GM12878 (cell line): ENCODE measurements around the gene ZFP62. TPM values are rescaled to one million over a fixed set of nuclear protein-coding genes. Genes with fewer than 3 reads are reported as not detected.

Experiments
- ATAC-seq: fragments of 200-7000 bp; cut with Tn5 transposase; 3 replicates; pipeline ENCODE4 v1.9.1; 2020; ENCODE audit warnings: mild to moderate bottlenecking, moderate library complexity
- BruUV-seq: library from RNA; stranded (reverse); fragments of 400-500 nt; replicated peaks from 2 replicates; lab custom pipeline; 2021; lab: Mats Ljungman, UMichigan
- CTCF ChIA-PET: fragments of 300-600 bp; sonication (Branson Sonifier 250); formaldehyde crosslinking; extraction: SDS; loops from one replicate; lab custom pipeline; 2021; ENCODE audit warnings: inconsistent platforms; lab: Yijun Ruan, JAX
- POLR2A ChIA-PET: fragments of 350-600 bp; formaldehyde crosslinking; extraction: SDS; loops from one replicate; lab custom pipeline; 2021; ENCODE audit warnings: inconsistent platforms; lab: Charles Lee
- RAD21 ChIA-PET: fragments of 300-600 bp; sonication (Branson Sonifier 250); formaldehyde crosslinking; loops from one replicate; lab custom pipeline; 2023; ENCODE audit warnings: antibody characterized with exemption; ENCODE audit not compliant: unreplicated experiment; lab: Charles Lee
- SMC1A ChIA-PET: fragments of 300-600 bp; sonication (Branson Sonifier 250); formaldehyde crosslinking; loops from one replicate; lab custom pipeline; 2023; ENCODE audit not compliant: unreplicated experiment, uncharacterized antibody; lab: Charles Lee
- DNase-seq: peaks from one replicate; pipeline ENCODE4 v3.0.0-alpha.2; 2011; ENCODE audit warnings: low read depth, low spot score
- FAIRE-seq: peaks from 3 replicates; lab custom pipeline; 2011; peaks lifted over from hg19 to GRCh38; lab: Jason Lieb, UNC
- H2AFZ ChIP-seq: 2 replicates; pipeline ENCODE4 v1.6.0; 2011; ENCODE audit warnings: low read depth, low read length, control low read depth; ENCODE audit not compliant: control insufficient read depth
- H3K27ac ChIP-seq: 2 replicates; pipeline ENCODE4 v1.5.1; 2011; ENCODE audit warnings: control low read depth; ENCODE audit not compliant: control insufficient read depth, insufficient read depth
- H3K27me3 ChIP-seq, 2 experiments: replicated peaks in 1 of 2; 2 replicates each; pipeline versions ENCODE4 v1.6.0 to v1.6.1; 2011; ENCODE audit warnings: low read length in 1 of 2; ENCODE audit not compliant: control insufficient read depth in 2 of 2, insufficient read depth in 2 of 2
- H3K36me3 ChIP-seq, 2 experiments: 2 replicates each; pipeline ENCODE4 v1.5.1; 2011; ENCODE audit warnings: low read length in 1 of 2; ENCODE audit not compliant: control insufficient read depth in 2 of 2, insufficient read depth in 2 of 2
- H3K4me1 ChIP-seq: 2 replicates; pipeline ENCODE4 v1.6.1; 2011; ENCODE audit warnings: mild to moderate bottlenecking, low read length, moderate library complexity, mixed read lengths; ENCODE audit not compliant: control insufficient read depth, insufficient read depth
- H3K4me2 ChIP-seq: 2 replicates; pipeline ENCODE4 v1.6.0; 2011; ENCODE audit warnings: control low read depth; ENCODE audit not compliant: control insufficient read depth, insufficient read depth
- H3K4me3 ChIP-seq: fragments of 200-600 bp; sonication (generic); 2 replicates; pipeline ENCODE4 v1.5.1; 2016
- H3K79me2 ChIP-seq: 2 replicates; pipeline ENCODE4 v1.6.0; 2011; ENCODE audit warnings: low read length; ENCODE audit not compliant: control insufficient read depth, insufficient read depth
- H3K9ac ChIP-seq: 2 replicates; pipeline ENCODE4 v1.8.0; 2011; ENCODE audit warnings: low read length, control low read depth, mixed read lengths; ENCODE audit not compliant: control insufficient read depth, insufficient read depth
- H3K9me3 ChIP-seq: replicated peaks from 3 replicates; pipeline ENCODE4 v1.5.1; 2011; ENCODE audit warnings: mild to moderate bottlenecking, low read length; ENCODE audit not compliant: control insufficient read depth, insufficient read depth
- H4K20me1 ChIP-seq: 2 replicates; pipeline ENCODE4 v1.6.0; 2011; ENCODE audit not compliant: control insufficient read depth, insufficient read depth
- BACH1 ChIP-seq: fragments of 450-650 bp; IDR thresholded peaks from 2 replicates; pipeline ENCODE4 v1.6.1; 2017; ENCODE audit warnings: mild to moderate bottlenecking, borderline replicate concordance
- BRCA1 ChIP-seq: IDR thresholded peaks from 2 replicates; pipeline ENCODE4 v1.6.1; 2011; ENCODE audit warnings: low read depth, low read length, improper control_type of control experiment
- HDGF ChIP-seq: fragments of 450-650 bp; IDR thresholded peaks from 2 replicates; pipeline ENCODE4 v1.6.1; 2016; ENCODE audit warnings: antibody characterized with exemption
- IKZF2 ChIP-seq, 2 experiments: fragments of 450-650 bp; IDR thresholded peaks; 2 replicates each; pipeline ENCODE4 v1.6.1; 2017; ENCODE audit warnings: mild to moderate bottlenecking in 2 of 2, moderate library complexity in 2 of 2
- PAX5 ChIP-seq: IDR thresholded peaks from 2 replicates; pipeline ENCODE4 v1.6.1; 2011; ENCODE audit warnings: low read depth, low read length, borderline replicate concordance
- POLR2AphosphoS2 ChIP-seq: IDR thresholded peaks from 2 replicates; pipeline ENCODE4 v1.6.1; 2011; ENCODE audit warnings: low read depth, mild to moderate bottlenecking, low read length, improper control_type of control experiment, moderate library complexity
- TCF3 ChIP-seq: IDR thresholded peaks from 2 replicates; pipeline ENCODE4 v1.6.1; 2012; ENCODE audit warnings: low read depth, mild to moderate bottlenecking, low read length, borderline replicate concordance; ENCODE audit not compliant: insufficient read depth
- ZNF592 ChIP-seq: fragments of 450-650 bp; IDR thresholded peaks from 2 replicates; pipeline ENCODE4 v1.6.1; 2017; ENCODE audit warnings: mild to moderate bottlenecking, moderate library complexity
- WGBS: methylation state at CpG from one replicate; pipeline ENCODE4 v1.1.6; 2016; ENCODE audit warnings: low lambda C conversion rate; ENCODE audit not compliant: insufficient replicate concordance, insufficient coverage; ENCODE audit errors: missing lambda C conversion rate; 5-methylcytosine and 5-hydroxymethylcytosine counted together
- in situ Hi-C: fragments of 300-500 bp; cut with MboI; formaldehyde crosslinking; loops from 9 replicates; pipeline ENCODE4 v1.14.3; 2018; ENCODE audit warnings: mixed read lengths
- intact Hi-C: fragments of 100-400 bp; cut with micrococcal nuclease; formaldehyde crosslinking; loops from one replicate; pipeline ENCODE4 v1.14.2; 2022; ENCODE audit not compliant: unreplicated experiment
- polyA plus RNA-seq, 11 experiments: library from polyadenylated mRNA; depleted of rRNA in 4 of 11; unstranded in 6 of 11; stranded (reverse) in 5 of 11; fragments of >200 nt; fragmentation: Nextera tagmentation in 4 of 11; fragmentation: Illumina TruSeq in 1 of 11; extraction: Ambion mirVana in 4 of 11; extraction: Trizol in 1 of 11; gene quantifications; 1 replicate in 1 of 11; 2 replicates in 10 of 11; pipeline versions ENCODE4 v1.2.1 to v1.2.3, GENCODE V29; 2011 to 2016; ENCODE audit warnings: inconsistent platforms in 2 of 11, missing spikeins in 2 of 11, low read depth in 1 of 11
- total RNA-seq, 4 experiments: library from RNA; depleted of rRNA in 3 of 4; stranded (reverse); fragments of >200 nt in 3 of 4; fragmentation: Illumina TruSeq in 1 of 4; extraction: Trizol in 1 of 4; gene quantifications; 2 replicates each; pipeline versions ENCODE4 v1.2.1 to v1.2.3, GENCODE V29; 2013 to 2021

The ZFP62 gene
- total and polyA plus RNA-seq, 10 of the 15 experiments (the other 5 are each of a cell fraction or from before 2014, with no cell fraction given) = 9.2 to 39.7 (median 21.1) TPM

- BruUV-seq = no TSS peak
- H4K20me1 ChIP-seq = no peaks in the 10 kb centered on the region
- no peak overlapping the region for H3K4me3 ChIP-seq
- no peak overlapping the region for H3K27ac ChIP-seq
- SMC1A ChIA-PET = interaction anchor here (0.6 to 0.9 kb wide), 4 partner anchors 71 to 296 kb away, joined by 3 read pairs; no protein-coding TSS in a partner anchor
- H3K4me1 ChIP-seq = peaks cover 19% of the 10 kb centered on the region
- TF ChIP-seq BRCA1 (no peak), PAX5 (no peak), ZNF592 (no peak), BACH1 (no peak), POLR2AphosphoS2 (no peak), IKZF2 (IDR thresholded peaks at IDR 0.05) (no peak), TCF3 (no peak), HDGF (no peak)
- POLR2A ChIA-PET = no interaction called here
- ATAC-seq (no peak), DNase-seq (no peak), FAIRE-seq (no peak)
- intact Hi-C loops = no loop called here
- H3K27me3 ChIP-seq = no peaks in the 10 kb centered on the region
- H3K9ac ChIP-seq = no peak overlapping the region
- no peak overlapping the region for H2AFZ ChIP-seq
- H3K9me3 ChIP-seq = no peaks in the 10 kb centered on the region
- H3K4me2 ChIP-seq = no peak overlapping the region
- H3K79me2 ChIP-seq = no peaks in the 10 kb centered on the region
- in situ Hi-C loops = no loop called here
- RAD21 ChIA-PET = interaction anchor here (1.0 to 1.3 kb wide), 3 partner anchors 103 to 285 kb away, joined by 3 to 4 read pairs (median 3); no protein-coding TSS in a partner anchor
- WGBS = 94% methylated on average over 9 of the region's 9 CpGs
- CTCF ChIA-PET = interaction anchor here (1.0 to 1.5 kb wide), 4 partner anchors 72 to 301 kb away, joined by 3 read pairs; no protein-coding TSS in a partner anchor
- H3K36me3 ChIP-seq = no peaks in the 10 kb centered on the region
These were observed 11.3 kb upstream of the ZFP62 start for GRCh38 chr5:180872419-180872818.
